NCI-H446 treated with DMSO at 0.1 percent for 48 hours (cell line): ENCODE results near the gene NAT8L.
"Not testable (repeated sequence)": the region's sequence is repeated elsewhere in the genome, so short reads cannot be mapped to it uniquely, and the experiment has no call there.

Experiments
- DNase-seq: peaks from one replicate; lab custom pipeline; 2025; lab: John Stamatoyannopoulos, UW

Gene NAT8L, protein sequence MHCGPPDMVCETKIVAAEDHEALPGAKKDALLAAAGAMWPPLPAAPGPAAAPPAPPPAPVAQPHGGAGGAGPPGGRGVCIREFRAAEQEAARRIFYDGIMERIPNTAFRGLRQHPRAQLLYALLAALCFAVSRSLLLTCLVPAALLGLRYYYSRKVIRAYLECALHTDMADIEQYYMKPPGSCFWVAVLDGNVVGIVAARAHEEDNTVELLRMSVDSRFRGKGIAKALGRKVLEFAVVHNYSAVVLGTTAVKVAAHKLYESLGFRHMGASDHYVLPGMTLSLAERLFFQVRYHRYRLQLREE

DNA sequence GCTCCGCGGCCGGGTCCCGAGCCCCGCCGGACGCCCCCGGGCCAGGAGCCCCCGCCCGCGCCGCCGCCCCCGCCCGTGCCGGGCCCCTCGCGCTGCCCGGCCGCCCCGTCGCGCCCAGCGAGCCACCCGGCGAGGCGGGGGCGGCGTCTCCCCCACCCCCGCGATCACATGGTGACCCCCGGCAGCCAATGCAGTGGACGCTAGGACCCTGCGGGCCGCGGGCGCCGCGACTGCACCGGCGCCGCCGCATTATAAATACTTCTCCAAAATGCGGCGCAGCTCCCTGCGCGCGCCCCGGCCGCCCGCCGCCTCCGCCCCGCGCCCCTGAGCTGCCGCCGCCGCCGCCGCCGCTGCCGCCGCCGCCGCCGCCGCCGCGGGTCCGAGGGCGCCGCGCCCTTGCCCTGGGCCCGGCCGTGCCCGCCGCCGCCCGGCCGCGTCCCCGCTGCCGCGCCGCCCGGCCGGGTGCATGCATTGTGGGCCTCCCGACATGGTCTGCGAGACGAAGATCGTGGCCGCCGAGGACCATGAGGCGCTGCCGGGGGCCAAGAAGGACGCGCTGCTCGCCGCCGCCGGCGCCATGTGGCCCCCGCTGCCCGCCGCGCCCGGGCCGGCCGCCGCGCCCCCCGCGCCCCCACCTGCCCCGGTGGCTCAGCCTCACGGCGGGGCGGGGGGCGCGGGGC lies at the start of gene NAT8L:
Gene NAT8L (plus strand): TSS at position 282 of the 680 bp plus-strand sequence. CDS start 185 bp downstream, at position 467.
- peak; percentile 2 for DNase-seq

- DNase-seq, result peak; percentile 13
Measured at GRCh38 chr4:2009651-2010233, 49.4 kb upstream of the NAT8L start.

GRCh38 chr4:2011583-2011982 lies 47.5 kb upstream of the NAT8L start:
- DNase-seq, result no peak

DNA sequence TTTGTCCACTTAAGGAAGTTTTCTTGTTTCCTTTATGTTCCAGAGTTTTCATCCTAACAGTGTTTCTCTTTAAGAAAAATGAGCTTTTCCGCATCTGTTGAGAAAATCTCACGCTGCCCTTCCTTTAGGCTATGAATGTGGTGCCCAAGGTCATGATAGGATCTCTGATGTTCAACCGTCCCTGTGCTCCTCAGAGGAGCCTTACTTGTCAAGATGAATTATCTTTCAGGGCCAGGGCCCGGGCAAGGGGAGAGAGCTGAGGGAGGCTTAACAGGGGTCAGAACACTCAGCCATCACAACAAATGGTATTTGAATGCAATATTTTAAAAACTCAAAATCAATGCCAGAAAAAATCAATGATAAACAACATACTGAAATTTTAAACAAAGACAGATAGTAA lies 44.1 kb upstream of the NAT8L start:
- no peak for DNase-seq

GRCh38 chr4:2021358-2022018 lies 37.6 kb upstream of the NAT8L start:
- DNase-seq, result not testable (repeated sequence)

DNA sequence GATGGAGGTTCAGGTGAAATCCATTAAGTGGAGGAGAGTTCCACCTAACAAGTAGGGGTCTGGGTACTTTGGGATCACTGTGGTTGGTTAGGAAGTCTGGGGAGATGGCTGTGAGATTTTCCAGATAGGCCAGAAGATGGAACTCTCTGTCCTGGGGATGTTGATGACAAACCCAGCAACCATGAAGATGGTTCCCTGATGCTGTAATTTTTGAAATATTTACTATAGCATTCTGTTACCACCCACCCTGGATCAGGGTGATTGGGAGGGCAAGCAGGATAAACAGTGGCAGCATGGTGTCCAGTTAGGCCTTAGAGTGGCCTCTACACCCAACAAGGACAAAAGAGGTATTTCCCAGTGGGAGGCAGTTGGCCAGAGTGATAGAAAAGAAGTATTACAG lies 34.4 kb upstream of the NAT8L start:
- DNase-seq, result no peak

GRCh38 chr4:2025817-2026216 lies 33.3 kb upstream of the NAT8L start:
- no peak for DNase-seq

DNA sequence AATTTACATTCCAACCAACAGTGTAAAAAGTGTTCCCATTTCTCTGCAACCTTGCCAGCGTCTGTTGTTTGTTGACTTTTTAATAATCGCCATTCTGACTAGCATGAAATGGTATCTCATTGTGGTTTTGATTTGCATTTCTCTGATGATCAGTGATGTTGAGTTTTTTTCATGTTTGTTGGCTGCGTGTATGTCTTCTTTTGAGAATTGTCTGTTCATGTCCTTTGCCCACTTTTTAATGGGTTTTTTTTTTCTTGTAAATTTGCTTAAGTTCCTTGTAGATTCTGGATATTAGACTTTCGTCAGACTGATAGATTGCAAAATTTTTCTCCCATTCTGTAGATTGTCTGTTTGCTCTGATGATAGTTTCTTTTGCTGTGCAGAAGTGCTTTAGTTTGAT lies 32.0 kb upstream of the NAT8L start:
- DNase-seq, result not testable (repeated sequence)

- DNase-seq, result not testable (repeated sequence)
Measured at GRCh38 chr4:2031161-2031560, 28.0 kb upstream of the NAT8L start.

DNA sequence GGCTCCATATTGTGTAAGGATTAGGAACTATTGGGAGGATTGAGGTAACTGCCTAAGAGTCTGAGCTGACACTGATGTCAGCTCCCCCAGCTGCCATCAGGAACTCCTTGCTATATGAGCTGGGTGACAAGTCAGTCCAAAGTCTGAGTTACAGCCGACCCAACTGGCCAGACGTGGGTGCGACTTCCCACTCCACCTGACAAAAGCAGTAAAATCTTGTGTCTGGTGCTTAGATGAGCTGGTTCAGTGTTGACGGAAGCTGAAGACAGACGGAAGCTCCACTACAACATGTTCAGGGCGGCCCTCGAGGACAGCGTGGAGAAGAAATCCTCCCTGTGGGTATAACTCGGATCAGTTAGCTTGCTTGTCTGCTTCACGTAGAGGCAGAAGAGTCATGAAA lies 22.8 kb upstream of the NAT8L start:
- no peak for DNase-seq

DNA sequence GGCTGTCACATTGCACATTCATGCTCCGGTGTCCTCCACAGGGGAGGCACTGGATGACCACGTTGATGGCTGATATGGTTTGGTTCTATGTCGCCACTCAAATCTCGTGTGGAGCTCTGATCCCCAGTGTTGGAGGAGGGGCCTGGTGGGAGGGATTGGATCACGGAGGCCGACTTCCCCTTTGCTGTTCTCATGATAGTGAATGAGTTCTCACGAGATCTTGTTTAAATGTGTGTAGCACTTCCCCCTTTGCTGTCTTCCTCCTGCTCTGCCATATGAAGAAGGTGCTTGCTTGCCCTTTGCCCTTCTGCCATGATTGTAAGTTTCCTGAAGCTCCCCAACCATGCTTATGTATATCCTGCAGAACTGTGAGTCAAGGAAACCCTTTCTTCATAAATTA lies 22.3 kb upstream of the NAT8L start:
- DNase-seq, result no peak

DNA sequence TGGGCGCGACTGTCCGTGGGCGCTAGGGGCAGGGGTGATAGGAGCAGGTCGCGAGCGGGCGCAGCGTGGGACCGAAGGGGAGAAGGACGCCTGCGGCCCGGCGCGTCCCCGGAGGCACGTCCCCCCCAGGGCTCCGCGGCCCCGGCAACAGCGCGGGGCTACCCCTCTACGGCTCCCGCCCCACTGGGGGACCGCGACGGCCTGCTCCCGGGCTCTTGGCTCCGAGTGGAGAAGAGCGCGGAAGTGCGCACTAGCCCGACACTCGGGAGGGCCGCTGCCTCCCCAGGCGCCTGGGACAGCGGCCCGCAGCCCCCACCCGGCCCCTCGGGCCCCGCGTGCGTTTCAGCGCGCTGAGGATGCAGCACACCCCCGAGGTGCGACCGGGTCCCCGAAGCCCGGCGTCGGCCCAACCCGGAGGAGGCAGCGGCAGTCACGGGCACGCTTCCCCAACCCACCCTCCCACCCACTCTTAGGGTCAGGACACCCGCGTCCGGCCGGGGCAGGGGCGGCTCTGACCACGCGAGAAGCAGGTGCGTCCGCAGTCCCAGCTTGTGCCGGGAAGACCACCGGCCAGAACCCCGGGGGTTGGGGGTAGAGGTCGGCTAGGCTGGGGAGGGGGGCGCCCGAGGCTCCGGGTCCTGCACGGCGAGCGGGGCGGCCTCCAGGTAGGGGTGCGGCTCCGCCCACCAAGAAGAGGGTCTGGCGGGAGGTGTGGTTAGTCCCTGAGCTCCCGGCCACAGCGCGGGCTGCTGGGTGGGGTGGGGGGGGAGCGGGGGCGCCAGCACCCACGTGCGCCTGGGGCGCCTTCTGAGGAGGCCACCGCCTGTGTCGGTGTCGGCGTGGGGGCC lies 18.5 kb upstream of the NAT8L start:
- no peak for DNase-seq

- DNase-seq, result no peak
Measured at GRCh38 chr4:2041239-2042130, 17.6 kb upstream of the NAT8L start.

GRCh38 chr4:2042204-2042946 lies 16.8 kb upstream of the NAT8L start:
- DNase-seq, result no peak

DNA sequence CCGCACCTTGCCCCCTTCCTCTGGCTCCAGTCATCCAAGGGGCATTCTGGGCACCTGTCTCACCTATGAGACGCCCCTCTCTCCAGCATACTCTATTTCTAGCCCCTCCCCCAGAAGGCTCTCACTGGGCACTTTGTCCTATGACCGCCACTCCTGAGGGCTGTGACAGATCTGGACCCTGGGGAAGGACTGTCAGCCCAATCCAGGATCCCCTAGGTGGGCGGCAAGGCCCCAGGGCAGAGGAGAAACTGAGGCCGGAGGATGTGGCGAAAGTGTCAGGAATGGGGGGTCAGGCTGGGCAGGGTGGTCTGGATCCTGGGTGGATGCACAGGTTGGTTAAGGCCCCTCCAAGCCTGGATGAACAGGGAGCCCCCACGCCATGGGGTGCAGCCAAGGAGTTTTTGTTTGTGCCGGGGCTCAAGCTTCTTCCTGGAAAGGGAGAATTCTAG lies 16.2 kb upstream of the NAT8L start:
- no peak for DNase-seq

DNA sequence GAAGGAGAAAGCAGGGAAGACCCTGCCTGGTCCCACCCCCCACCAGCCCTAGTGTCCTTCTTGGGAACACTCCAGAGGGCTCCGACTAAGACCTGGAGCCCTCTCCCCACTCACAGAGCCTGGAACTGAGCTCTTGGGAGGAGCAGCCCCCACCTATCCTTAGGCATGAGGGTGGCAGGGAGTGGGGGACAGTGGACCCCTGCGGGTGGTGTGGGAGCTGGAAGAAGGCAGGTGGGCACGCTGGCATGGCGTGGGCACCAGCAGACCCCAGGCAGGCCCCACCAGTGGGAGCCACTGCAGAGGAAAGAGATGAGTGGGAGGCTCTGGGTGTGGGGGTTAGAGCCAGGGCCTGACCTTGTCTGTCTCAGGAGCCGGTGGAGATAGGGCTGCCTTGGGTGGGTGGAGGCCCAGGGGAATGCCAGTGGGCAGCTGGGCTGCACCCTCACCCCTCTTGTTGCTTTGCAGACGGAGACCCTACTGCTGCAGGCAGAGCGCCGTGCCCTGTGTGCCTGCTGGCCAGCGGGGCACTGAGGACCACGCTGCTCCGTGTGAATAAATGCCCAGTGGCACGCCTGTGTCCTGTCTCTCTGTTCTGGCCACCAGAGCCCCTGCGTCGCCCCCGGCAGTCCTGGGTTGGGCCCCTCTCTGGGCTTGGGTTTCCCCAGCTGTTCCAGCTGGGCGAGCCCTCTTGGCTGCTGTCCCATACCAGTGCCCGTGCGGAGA lies 15.6 kb upstream of the NAT8L start:
- no peak for DNase-seq

- DNase-seq, result no peak
Measured at GRCh38 chr4:2044119-2044485, 15.0 kb upstream of the NAT8L start.

- no peak for DNase-seq
Measured at GRCh38 chr4:2044542-2045517, 14.3 kb upstream of the NAT8L start.
